GM15510 (cell line): ENCODE measurements around the gene LCN2.

ENCODE experiments used
- POLR2A ChIP-seq: IDR thresholded peaks from 3 replicates; pipeline ENCODE4 v1.6.1; 2011; ENCODE audit warnings: borderline replicate concordance; ENCODE audit not compliant: insufficient read length; ENCODE audit errors: extremely low read depth

LCN2 gene

DNA sequence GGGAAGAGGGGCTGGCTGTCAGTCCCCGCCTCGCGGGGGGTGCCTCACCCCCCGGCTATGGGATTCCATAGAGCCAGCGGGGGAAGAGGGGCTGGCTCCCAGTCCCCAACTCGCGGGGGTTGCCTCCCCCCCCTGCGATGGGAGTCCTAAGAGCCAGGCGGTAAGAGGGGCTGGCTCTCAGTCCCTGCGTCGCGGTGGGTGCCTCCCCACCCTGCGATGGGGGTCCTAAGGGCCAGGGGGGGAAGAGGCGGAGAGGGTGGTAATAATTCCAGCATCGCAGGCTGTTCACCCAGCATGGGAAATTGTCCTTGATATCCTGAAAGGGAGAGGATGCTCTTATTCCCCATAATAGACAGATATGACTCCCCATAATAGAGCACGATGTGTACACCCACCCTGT lies 9.6 kb upstream of the LCN2 start:
- no peak for TF ChIP-seq POLR2A

DNA sequence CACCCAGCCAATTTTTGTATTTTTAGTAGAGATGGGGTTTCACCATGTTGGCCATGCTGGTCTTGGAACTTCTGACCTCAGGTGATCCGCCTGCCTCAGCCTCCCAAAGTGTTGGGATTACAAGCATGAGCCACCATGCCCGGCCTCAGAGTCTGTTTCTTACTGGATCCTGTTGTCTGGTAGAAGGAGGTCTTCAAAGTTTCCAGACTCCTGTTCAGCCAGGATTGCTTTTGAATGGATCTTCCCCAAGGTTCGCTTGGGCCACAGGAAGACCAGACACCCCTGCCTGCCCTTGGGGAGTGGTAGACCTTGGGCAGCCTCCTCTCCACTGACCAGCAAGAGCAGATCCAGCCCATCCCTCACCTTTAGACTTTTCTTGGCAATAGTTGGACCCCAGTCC lies 7.6 kb upstream of the LCN2 start:
- no peak for TF ChIP-seq POLR2A

GRCh38 chr9:128142061-128142460 lies 7.2 kb upstream of the LCN2 start:
- no peak for TF ChIP-seq POLR2A

DNA sequence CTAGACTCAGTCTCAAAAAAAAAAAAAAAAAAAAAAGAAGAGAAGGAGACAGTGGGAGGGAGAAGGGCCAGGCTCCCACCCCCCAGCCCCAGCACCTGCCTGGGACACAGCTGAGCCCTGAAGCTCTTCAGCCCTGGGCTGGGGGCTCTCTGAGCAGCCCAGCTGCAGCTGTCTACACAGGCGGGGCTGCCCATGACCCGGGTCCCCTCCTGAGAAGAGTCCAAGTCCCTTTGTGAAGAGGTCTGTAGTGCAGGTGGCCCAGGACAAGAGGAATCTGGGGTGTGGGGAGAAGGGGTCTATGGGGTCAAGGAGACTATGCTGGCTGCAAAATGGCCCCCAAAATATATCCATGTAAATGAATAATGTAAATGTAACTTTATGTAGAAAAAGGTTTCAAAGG lies 6.7 kb upstream of the LCN2 start:
- no peak for TF ChIP-seq POLR2A

- TF ChIP-seq POLR2A: no peak
These were observed 5.6 kb upstream of the LCN2 start for GRCh38 chr9:128143525-128144238.

GRCh38 chr9:128144239-128145181 lies 4.7 kb upstream of the LCN2 start:
- TF ChIP-seq POLR2A: no peak

DNA sequence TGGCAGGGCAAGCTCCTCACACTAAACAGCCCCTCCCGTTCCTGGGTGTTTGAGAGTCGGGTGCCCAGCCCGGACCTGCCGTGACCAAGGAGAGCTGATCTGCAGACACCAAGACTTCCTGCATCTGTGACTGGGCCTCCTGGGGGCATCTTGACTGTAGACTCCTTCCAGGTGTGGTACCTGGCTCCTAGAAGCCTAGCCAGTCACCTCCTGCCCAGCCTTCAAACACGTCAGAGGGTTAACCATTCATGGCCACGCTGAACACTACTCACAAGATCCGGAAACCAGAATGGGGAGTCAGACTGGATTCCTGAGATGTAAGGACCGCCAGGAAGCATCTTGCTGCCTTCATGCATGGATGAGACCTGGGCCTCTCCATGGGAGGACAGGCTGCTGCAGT lies 3.7 kb upstream of the LCN2 start:
- no peak for TF ChIP-seq POLR2A

DNA sequence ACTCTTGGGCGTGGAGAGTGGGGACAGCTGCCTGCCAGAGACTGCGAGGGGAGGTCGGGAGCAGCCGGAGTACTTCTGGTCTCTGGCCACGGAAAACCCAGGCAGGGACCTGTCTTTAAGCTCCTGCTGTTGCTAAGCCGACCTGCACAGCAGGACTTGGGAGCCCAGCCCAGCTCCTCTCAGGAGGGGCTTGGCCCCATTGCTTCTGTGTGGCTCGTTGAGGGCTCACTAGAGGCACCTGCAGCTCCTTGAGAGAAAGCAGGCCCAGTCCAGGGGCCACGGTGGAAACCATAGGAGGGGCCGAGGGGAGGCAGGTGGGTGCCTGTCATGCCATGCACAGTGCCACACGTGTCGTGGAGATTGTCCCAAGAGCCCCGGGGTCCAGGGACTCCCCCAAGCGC lies 3.3 kb upstream of the LCN2 start:
- no peak for TF ChIP-seq POLR2A

DNA sequence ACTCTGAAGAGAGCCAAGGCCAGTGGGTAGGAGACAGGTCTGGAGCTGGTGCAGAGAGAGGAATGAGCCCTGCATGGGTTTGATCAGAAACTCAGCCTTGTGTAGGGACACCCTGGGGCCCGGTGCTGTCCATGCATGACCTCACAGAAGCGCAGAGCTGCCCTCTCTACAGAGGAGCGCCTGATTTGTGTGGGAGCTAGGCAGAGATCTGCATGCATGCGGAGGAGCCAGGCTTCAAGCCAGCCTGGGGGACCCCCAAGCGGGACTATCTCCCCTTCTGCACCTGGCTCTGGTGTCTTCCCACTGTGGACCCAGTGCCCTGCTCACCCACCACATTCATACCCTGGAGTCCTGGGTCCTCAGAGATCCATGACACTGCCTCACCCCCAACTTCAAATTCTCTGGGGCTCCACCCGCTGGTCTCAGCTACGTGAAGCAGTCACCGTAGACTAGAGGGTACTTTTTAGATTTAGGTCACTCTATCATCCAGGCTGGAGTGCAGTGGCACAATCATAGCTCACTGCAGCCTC lies 2.6 kb upstream of the LCN2 start:
- TF ChIP-seq POLR2A: no peak

DNA sequence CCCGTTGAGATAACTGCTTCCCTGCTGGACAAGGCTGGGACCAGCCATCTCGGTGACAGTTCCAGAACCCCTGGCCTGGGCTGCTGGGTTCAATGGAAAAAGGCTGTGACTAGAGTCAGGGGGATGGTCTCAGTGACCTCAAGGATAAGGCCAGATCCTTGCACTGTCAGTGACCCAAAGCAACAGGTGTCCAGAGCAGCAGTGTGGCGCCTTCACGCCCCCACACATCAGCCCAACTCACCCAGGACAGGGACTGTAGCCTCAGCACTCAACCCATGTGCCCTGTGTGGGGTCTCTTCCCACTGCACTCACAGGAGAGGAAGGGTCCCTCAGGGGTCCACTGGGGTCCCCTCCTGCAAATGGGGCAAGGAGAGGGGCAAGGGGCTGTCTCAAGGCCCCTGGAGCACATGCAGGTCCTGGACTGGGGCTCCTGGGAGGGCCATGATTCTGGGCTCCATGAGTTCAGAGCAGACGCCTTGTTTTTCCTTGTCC lies 698 bp upstream of the LCN2 start:
- TF ChIP-seq POLR2A: no peak

GRCh38 chr9:128149951-128150593 lies 819 bp downstream of the LCN2 start:
- no peak for TF ChIP-seq POLR2A

GRCh38 chr9:128150594-128151308 lies 1.5 kb downstream of the LCN2 start:
- TF ChIP-seq POLR2A: no peak

- TF ChIP-seq POLR2A: no peak
These were observed 2.3 kb downstream of the LCN2 start for GRCh38 chr9:128151309-128152132.
